ENCODE measurements around the gene SYNE2.

Gene SYNE2

DNA sequence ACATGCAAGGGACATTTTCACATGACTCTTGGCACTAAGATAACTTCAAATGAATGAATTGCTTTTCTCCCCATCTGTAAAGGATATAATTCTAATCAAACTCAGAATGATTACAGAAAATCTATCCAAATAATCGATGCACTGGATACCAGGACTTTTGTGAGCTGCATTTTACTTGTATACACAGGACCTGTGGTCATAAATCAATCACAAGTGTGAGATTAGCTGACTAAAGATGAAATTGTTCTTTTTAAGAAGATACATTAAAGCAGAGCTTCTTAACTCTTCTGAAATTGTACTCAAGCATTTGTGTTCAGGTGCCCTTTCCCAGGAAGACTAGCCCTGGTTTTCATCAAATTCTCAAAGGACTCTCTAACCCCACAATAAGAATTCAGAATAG, 375.1 kb downstream of the SYNE2 start:
- H3K27ac ChIP-seq (ENCODE audit: low read depth, low read length) = no peak overlapping the region
- H3K4me1 ChIP-seq (ENCODE audit: control insufficient read depth, insufficient read depth, low read length, unreplicated experiment) = peaks cover 15% of the 10 kb centered on the region
- no peak overlapping the region for H2AFZ ChIP-seq (ENCODE audit: low read length, unreplicated experiment)
- H3K4me3 ChIP-seq (ENCODE audit: low read depth, low read length) = no peak overlapping the region
- H3K79me2 ChIP-seq (ENCODE audit: control insufficient read depth, insufficient read depth, low read length, unreplicated experiment) = no peaks in the 10 kb centered on the region
- peaks cover 6% of the 10 kb centered on the region; the same call in 1 of the 2 replicates for H3K36me3 ChIP-seq (ENCODE audit: insufficient read depth, low read length)
- H3K27me3 ChIP-seq (ENCODE audit: insufficient read depth, low read length) = no peaks in the 10 kb centered on the region

DNA sequence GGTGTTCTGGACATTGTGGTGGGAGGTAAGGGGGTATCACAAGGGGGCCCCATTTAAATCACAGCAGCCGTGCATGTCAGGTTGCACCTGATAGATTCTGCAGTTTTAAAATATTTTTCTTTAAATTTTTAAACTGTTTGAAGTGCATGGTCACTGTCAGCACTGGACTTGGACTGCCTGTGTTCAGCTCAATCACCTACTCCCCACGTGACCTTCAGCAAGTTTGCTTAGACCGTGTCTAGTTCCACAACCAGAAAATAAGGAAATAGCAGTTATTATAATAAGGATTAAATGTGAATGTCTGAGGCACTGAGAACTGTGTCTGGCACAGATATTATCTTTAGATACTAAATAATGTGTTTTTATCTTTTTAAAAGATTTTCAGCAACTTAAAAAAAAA, 376.7 kb downstream of the SYNE2 start:
- Histone ChIP-seq H3K27me3 (ENCODE audit: insufficient read depth, low read length) (peaks cover 9% of the 10 kb centered on the region; the same call in 1 of the 2 replicates), H3K79me2 (ENCODE audit: control insufficient read depth, insufficient read depth, low read length, unreplicated experiment) (no peaks in the 10 kb centered on the region), H3K4me1 (ENCODE audit: control insufficient read depth, insufficient read depth, low read length, unreplicated experiment) (peaks cover 22% of the 10 kb centered on the region), H3K4me3 (ENCODE audit: low read depth, low read length) (no peak overlapping the region), H3K36me3 (ENCODE audit: insufficient read depth, low read length) (no peaks in the 10 kb centered on the region), H2AFZ (ENCODE audit: low read length, unreplicated experiment) (no peak overlapping the region), H3K27ac (ENCODE audit: low read depth, low read length) (no peak overlapping the region)

- H3K36me3 ChIP-seq (ENCODE audit: insufficient read depth, low read length) = no peaks in the 10 kb centered on the region
These were observed 379.5 kb downstream of the SYNE2 start for GRCh38 chr14:64232095-64232838.

DNA sequence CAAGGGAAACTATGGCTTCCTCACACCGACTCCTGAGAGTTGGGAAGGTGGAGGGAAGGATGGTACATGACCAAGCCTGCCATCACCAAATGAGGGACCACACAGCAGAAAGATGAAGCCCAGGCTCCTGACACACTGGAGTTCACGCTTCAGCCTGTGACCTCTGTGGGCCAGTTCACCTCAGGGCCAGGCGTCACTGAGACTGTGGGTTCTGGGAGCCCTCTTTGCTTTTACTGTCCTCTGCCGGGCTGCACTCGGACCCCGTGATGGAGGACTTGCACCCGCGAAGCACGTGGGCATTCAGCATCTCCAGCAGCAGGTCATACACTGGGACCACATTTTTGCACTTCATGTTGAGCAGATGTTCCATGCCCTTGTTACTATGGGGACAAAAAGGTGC, 380.1 kb downstream of the SYNE2 start:
- Histone ChIP-seq H3K4me3 (ENCODE audit: low read depth, low read length) (peak overlapping the region; percentile 22; the same call in 1 of the 2 replicates), H3K27ac (ENCODE audit: low read depth, low read length) (peak overlapping the region; percentile 91), H2AFZ (ENCODE audit: low read length, unreplicated experiment) (no peak overlapping the region)

More at GRCh38 chr14:64232095-64232838, 379.5 kb downstream of the SYNE2 start:
- Histone ChIP-seq H3K4me1 (ENCODE audit: control insufficient read depth, insufficient read depth, low read length, unreplicated experiment) (peaks cover 29% of the 10 kb centered on the region), H2AFZ (ENCODE audit: low read length, unreplicated experiment) (no peak overlapping the region), H3K27me3 (ENCODE audit: insufficient read depth, low read length) (peaks cover 22% of the 10 kb centered on the region; the same call in 1 of the 2 replicates), H3K27ac (ENCODE audit: low read depth, low read length) (peak overlapping the region; percentile 91), H3K4me3 (ENCODE audit: low read depth, low read length) (peak overlapping the region; percentile 37; the same call in 1 of the 2 replicates), H3K79me2 (ENCODE audit: control insufficient read depth, insufficient read depth, low read length, unreplicated experiment) (no peaks in the 10 kb centered on the region)

DNA sequence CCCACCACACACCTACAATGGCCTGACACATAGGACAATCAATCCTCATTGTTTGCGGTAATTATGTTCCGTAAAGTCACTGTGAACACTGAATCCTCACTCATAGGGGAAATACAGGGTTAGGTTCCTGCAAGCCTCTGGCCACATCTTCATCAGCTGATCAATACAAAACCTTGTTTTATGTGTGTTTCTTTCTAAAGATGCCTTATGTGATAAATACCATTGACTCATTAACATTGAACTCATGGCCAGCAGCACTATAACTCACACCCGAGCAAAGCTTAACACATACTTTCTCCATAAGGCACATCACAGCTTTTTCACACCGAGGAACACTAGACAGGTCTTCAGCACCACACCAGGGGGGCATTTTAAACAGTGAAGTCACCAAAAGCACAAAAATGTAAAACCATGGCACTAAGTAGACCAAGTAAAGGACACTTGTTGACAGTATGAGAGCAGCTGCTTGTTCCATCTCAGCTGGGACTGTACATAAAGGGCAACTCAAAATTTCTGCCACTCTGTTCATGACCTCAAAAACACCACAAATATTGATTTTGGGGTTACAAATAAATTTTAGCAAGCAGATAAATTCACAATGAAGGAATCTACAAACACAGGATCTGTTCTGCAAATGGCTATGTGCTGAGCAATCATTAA, 380.9 kb downstream of the SYNE2 start:
- Histone ChIP-seq H3K27me3 (ENCODE audit: insufficient read depth, low read length) (peaks cover 22% of the 10 kb centered on the region; the same call in 1 of the 2 replicates), H3K27ac (ENCODE audit: low read depth, low read length) (peak overlapping the region; percentile 91; the same call in 1 of the 2 replicates), H2AFZ (ENCODE audit: low read length, unreplicated experiment) (no peak overlapping the region), H3K79me2 (ENCODE audit: control insufficient read depth, insufficient read depth, low read length, unreplicated experiment) (no peaks in the 10 kb centered on the region), H3K4me1 (ENCODE audit: control insufficient read depth, insufficient read depth, low read length, unreplicated experiment) (peaks cover 29% of the 10 kb centered on the region), H3K4me3 (ENCODE audit: low read depth, low read length) (no peak overlapping the region), H3K36me3 (ENCODE audit: insufficient read depth, low read length) (no peaks in the 10 kb centered on the region)

More for the DNA sequence above, 380.1 kb downstream of the SYNE2 start:
- Histone ChIP-seq H3K79me2 (ENCODE audit: control insufficient read depth, insufficient read depth, low read length, unreplicated experiment) (no peaks in the 10 kb centered on the region), H3K36me3 (ENCODE audit: insufficient read depth, low read length) (no peaks in the 10 kb centered on the region), H3K27me3 (ENCODE audit: insufficient read depth, low read length) (peaks cover 22% of the 10 kb centered on the region; the same call in 1 of the 2 replicates), H3K4me1 (ENCODE audit: control insufficient read depth, insufficient read depth, low read length, unreplicated experiment) (peaks cover 29% of the 10 kb centered on the region)

GRCh38 chr14:64234877-64235651, 382.3 kb downstream of the SYNE2 start:
- no peaks in the 10 kb centered on the region for H3K79me2 ChIP-seq (ENCODE audit: control insufficient read depth, insufficient read depth, low read length, unreplicated experiment)

GRCh38 chr14:64235652-64236640, 383.1 kb downstream of the SYNE2 start:
- Histone ChIP-seq H2AFZ (ENCODE audit: low read length, unreplicated experiment) (no peak overlapping the region), H3K27me3 (ENCODE audit: insufficient read depth, low read length) (peaks cover 26% of the 10 kb centered on the region), H3K36me3 (ENCODE audit: insufficient read depth, low read length) (no peaks in the 10 kb centered on the region), H3K4me1 (ENCODE audit: control insufficient read depth, insufficient read depth, low read length, unreplicated experiment) (peaks cover 29% of the 10 kb centered on the region), H3K27ac (ENCODE audit: low read depth, low read length) (no peak overlapping the region), H3K4me3 (ENCODE audit: low read depth, low read length) (no peak overlapping the region), H3K79me2 (ENCODE audit: control insufficient read depth, insufficient read depth, low read length, unreplicated experiment) (no peaks in the 10 kb centered on the region)

More at GRCh38 chr14:64234877-64235651, 382.3 kb downstream of the SYNE2 start:
- no peak overlapping the region for H3K27ac ChIP-seq (ENCODE audit: low read depth, low read length)
- no peak overlapping the region for H2AFZ ChIP-seq (ENCODE audit: low read length, unreplicated experiment)
- H3K4me3 ChIP-seq (ENCODE audit: low read depth, low read length) = no peak overlapping the region
- H3K4me1 ChIP-seq (ENCODE audit: control insufficient read depth, insufficient read depth, low read length, unreplicated experiment) = peaks cover 29% of the 10 kb centered on the region
- H3K27me3 ChIP-seq (ENCODE audit: insufficient read depth, low read length) = peaks cover 24% of the 10 kb centered on the region
- H3K36me3 ChIP-seq (ENCODE audit: insufficient read depth, low read length) = no peaks in the 10 kb centered on the region

DNA sequence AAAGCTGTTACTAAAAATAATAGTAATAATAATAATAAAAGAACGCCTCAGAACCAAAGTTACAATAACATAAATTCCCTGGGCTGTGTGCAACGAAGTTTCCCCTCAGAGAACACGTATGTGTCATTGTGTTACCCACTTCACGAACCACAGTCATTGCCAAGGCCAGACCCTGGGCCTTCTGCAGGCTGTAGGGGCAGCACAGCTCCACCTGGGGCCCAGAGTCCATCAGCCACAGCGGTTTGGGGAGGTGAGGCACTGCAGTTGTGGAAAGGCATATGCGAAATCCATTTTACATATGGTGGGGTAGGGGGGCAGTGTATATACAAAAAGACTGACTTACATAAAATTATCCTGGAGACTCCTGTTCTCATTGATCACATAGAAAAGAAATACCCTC, 385.2 kb downstream of the SYNE2 start:
- H3K27me3 ChIP-seq (ENCODE audit: insufficient read depth, low read length) = peaks cover 26% of the 10 kb centered on the region
- no peak overlapping the region for H3K27ac ChIP-seq (ENCODE audit: low read depth, low read length)
- H2AFZ ChIP-seq (ENCODE audit: low read length, unreplicated experiment) = no peak overlapping the region
- no peaks in the 10 kb centered on the region for H3K36me3 ChIP-seq (ENCODE audit: insufficient read depth, low read length)
- H3K4me1 ChIP-seq (ENCODE audit: control insufficient read depth, insufficient read depth, low read length, unreplicated experiment) = peaks cover 11% of the 10 kb centered on the region
- no peak overlapping the region for H3K4me3 ChIP-seq (ENCODE audit: low read depth, low read length)
- H3K79me2 ChIP-seq (ENCODE audit: control insufficient read depth, insufficient read depth, low read length, unreplicated experiment) = no peaks in the 10 kb centered on the region

- Histone ChIP-seq H2AFZ (ENCODE audit: low read length, unreplicated experiment) (no peak overlapping the region), H3K36me3 (ENCODE audit: insufficient read depth, low read length) (no peaks in the 10 kb centered on the region), H3K79me2 (ENCODE audit: control insufficient read depth, insufficient read depth, low read length, unreplicated experiment) (no peaks in the 10 kb centered on the region), H3K4me3 (ENCODE audit: low read depth, low read length) (no peak overlapping the region), H3K27ac (ENCODE audit: low read depth, low read length) (no peak overlapping the region), H3K4me1 (ENCODE audit: control insufficient read depth, insufficient read depth, low read length, unreplicated experiment) (peaks cover 6% of the 10 kb centered on the region), H3K27me3 (ENCODE audit: insufficient read depth, low read length) (peaks cover 25% of the 10 kb centered on the region)
These were observed 385.8 kb downstream of the SYNE2 start for GRCh38 chr14:64238631-64239030.
